H7 (cell line): ENCODE results near the gene FLVCR2. TPM values are rescaled to one million over a fixed set of nuclear protein-coding genes. Genes with fewer than 3 reads are reported as not detected.

Experiments
- DNase-seq: peaks from one replicate; pipeline ENCODE4 v3.0.0; 2012
- H3K27me3 ChIP-seq: 2 replicates; pipeline ENCODE4 v1.6.0; 2011; ENCODE audit warnings: mild to moderate bottlenecking, low read length; ENCODE audit not compliant: control insufficient read depth, insufficient read depth
- H3K36me3 ChIP-seq: replicated peaks from 2 replicates; pipeline ENCODE4 v1.5.1; 2011; ENCODE audit warnings: low read length; ENCODE audit not compliant: control insufficient read depth, insufficient read depth
- H3K4me3 ChIP-seq: 2 replicates; pipeline ENCODE4 v1.5.1; 2011; ENCODE audit warnings: low read depth, mild to moderate bottlenecking, control low read depth, low read length, moderate library complexity; ENCODE audit not compliant: insufficient read depth
- total RNA-seq: library from RNA; depleted of rRNA; stranded (reverse); fragments of >200 nt; shearing (Covaris generic); gene quantifications from 2 replicates; pipeline ENCODE4 v1.2.3, GENCODE V29; 2014

Gene FLVCR2
- total RNA-seq, 1 experiment from 2014 or later, result 2.7 TPM

GRCh38 chr14:75615200-75615599, 36.8 kb downstream of the FLVCR2 start:
- Histone ChIP-seq H3K4me3 (no peak overlapping the region), H3K27me3 (no peaks in the 10 kb centered on the region), H3K36me3 (no peaks in the 10 kb centered on the region)
- DNase-seq, result no peak

DNA sequence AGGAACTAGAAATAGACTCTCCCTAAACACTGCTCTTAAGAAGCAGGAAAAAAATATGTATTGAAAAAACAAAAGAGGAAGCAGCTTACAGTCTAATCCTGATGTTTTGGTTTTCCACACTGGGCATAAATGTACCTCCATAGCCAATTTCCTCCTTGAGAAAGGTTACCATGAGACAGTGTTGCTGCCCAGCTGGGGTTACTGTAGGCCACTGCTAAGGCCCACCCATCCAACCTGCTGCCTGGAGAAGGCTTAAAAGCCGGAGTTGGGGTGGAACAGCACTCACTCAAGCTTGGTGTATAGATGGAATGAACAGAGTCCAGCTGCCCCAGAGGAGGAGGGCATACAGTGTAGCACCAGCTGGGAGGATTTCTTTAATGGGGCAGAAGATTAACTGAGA, 41.1 kb downstream of the FLVCR2 start:
- Histone ChIP-seq H3K4me3 (no peak overlapping the region), H3K36me3 (no peaks in the 10 kb centered on the region), H3K27me3 (no peaks in the 10 kb centered on the region)
- no peak for DNase-seq

DNA sequence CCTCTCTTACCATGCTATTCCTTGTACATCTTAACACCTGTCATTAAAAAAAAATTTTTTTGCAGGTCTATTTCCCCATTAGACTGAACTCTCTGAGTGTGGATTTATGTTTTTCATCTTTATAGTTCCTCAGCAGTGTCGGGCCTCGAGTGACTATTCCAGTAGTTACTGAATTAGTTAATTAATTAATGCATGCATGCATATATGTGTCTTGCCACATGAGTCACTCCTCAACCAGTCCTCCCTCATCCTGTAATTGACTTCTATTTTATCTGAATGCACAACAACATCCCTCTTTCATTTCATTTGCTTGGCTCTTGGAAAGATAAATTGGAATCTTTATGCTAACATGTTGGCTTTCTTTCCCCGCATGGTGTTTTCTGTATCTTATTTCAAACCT, 46.6 kb downstream of the FLVCR2 start:
- Histone ChIP-seq H3K4me3 (no peak overlapping the region), H3K36me3 (no peaks in the 10 kb centered on the region), H3K27me3 (no peaks in the 10 kb centered on the region)
- DNase-seq, result no peak

- Histone ChIP-seq H3K27me3 (no peaks in the 10 kb centered on the region), H3K4me3 (no peak overlapping the region), H3K36me3 (no peaks in the 10 kb centered on the region)
- DNase-seq, result no peak
Observed at GRCh38 chr14:75626396-75626795, 48.0 kb downstream of the FLVCR2 start.

DNA sequence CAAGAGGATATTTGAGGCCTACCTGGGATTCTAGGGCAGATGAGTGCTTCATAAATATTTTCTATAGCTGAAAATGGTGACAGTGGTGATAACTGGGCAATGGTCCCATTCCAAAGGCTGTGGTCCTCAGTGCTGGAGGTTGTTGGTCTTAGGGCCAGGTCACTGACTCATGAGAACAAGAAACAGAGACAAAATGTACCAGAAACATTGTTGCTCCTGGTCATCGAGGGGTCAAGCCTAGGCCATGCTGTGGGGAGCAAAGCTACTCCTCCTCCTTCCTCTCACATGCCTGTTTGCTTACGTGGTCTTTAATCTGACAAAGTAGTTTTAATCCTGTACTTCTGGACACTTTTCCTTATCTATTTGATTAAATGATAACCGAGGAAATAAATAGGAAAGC, 48.4 kb downstream of the FLVCR2 start:
- no peak for DNase-seq
- no peak overlapping the region for H3K4me3 ChIP-seq
- no peaks in the 10 kb centered on the region for H3K36me3 ChIP-seq
- no peaks in the 10 kb centered on the region for H3K27me3 ChIP-seq

- no peaks in the 10 kb centered on the region for H3K36me3 ChIP-seq
- DNase-seq, result no peak
Observed at GRCh38 chr14:75627406-75627805, 49.0 kb downstream of the FLVCR2 start.

DNA sequence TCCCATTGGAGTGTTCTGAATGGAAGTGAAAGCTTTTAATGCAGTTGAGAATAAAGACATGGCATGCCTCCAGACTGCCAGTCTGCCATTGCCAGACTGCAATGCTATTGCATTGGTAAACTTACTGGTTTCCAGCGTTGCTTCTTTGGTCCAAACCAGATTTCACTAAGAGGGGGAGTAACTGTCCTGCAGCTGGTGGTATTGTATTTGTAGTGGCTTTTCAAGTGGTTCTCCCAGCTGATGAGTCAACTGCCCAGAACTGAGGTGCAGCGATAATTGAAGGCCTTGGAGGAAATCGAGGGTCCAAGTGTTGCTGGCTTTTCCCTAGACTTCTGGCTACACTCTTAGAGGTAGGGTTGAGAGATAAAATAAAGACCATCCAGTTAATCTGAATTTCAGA, 50.4 kb downstream of the FLVCR2 start:
- no peak for DNase-seq
- Histone ChIP-seq H3K4me3 (no peak overlapping the region), H3K36me3 (no peaks in the 10 kb centered on the region), H3K27me3 (no peaks in the 10 kb centered on the region)

More at GRCh38 chr14:75627406-75627805, 49.0 kb downstream of the FLVCR2 start:
- Histone ChIP-seq H3K27me3 (no peaks in the 10 kb centered on the region), H3K4me3 (no peak overlapping the region)

GRCh38 chr14:75630695-75631452, 52.5 kb downstream of the FLVCR2 start:
- no peaks in the 10 kb centered on the region; the same call in 1 of the 2 replicates for H3K36me3 ChIP-seq
- H3K4me3 ChIP-seq, result no peak overlapping the region
- H3K27me3 ChIP-seq, result no peaks in the 10 kb centered on the region
- DNase-seq, result peak; percentile 63

- Histone ChIP-seq H3K36me3 (no peaks in the 10 kb centered on the region; the same call in 1 of the 2 replicates), H3K4me3 (no peak overlapping the region), H3K27me3 (no peaks in the 10 kb centered on the region)
- DNase-seq, result peak; percentile 42
Observed at GRCh38 chr14:75631453-75631831, 53.0 kb downstream of the FLVCR2 start.

GRCh38 chr14:75634848-75635247, 56.4 kb downstream of the FLVCR2 start:
- DNase-seq, result no peak
- no peaks in the 10 kb centered on the region; the same call in 1 of the 2 replicates for H3K36me3 ChIP-seq
- no peak overlapping the region for H3K4me3 ChIP-seq
- no peaks in the 10 kb centered on the region for H3K27me3 ChIP-seq

DNA sequence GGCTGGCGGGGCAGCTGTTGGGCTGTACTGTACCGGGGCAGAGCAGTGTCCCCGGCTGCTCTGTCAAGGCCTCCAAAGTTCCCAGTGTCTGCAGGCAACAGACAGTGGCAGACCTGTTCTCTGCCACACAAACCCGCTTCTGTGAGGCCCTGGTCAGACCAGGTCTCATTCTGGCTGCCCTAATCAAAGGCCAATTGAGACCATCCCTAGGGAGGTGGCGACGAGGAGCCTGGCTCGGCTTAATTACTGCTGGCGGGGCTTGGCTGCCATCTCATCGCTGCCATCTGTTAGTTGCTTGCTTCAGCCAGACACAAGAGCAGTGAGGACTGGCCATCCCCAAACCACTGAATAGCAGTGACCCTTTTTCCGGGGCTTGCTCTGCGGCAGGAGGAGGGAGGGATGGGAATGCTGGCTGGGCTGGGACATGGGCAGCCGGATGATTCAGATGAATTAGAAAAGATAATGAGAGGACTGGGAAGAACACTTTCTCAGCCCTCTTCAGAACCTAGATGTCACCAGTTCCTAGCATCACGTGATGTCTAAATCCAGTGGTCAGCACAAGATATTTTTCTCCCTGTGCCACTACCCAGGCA, 57.8 kb downstream of the FLVCR2 start:
- Histone ChIP-seq H3K4me3 (no peak overlapping the region), H3K36me3 (no peaks in the 10 kb centered on the region; the same call in none of the 2 replicates), H3K27me3 (no peaks in the 10 kb centered on the region)
- no peak for DNase-seq

DNA sequence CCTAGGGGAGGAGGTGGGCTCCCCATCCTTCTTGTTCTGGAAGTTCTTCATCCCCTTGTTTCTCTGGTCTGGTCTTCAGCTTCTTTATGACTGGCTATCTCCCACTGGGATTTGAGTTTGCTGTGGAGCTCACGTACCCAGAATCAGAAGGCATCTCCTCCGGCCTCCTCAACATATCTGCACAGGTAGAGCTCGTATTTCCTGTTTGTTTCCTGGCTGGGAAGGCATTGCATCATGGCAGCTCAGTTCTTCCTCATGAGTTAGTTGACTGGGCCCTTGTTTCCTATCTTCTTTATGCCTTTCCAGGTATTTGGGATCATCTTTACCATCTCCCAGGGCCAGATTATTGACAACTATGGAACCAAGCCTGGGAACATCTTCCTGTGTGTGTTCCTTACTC, 62.5 kb downstream of the FLVCR2 start:
- Histone ChIP-seq H3K4me3 (no peak overlapping the region), H3K27me3 (no peaks in the 10 kb centered on the region), H3K36me3 (no peaks in the 10 kb centered on the region; the same call in none of the 2 replicates)
- no peak for DNase-seq

DNA sequence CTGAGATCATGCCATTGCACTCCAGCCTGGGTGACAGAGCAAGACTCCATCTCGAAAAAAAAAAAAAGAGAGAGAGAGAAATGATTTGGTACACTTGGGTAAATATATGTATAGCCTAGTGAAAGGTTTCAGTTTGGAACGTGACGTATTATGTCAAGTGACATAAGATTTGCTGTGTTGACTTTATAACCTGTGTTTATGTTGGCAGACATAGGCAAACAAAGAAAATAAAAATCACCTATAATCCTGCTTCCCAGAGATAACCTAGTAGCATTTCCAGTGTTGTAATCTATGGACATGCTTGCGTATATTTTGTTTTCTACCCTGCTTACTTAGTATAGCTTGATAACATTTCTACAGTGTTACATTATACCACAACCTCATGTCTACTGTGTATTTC, 65.6 kb downstream of the FLVCR2 start:
- H3K27me3 ChIP-seq, result no peaks in the 10 kb centered on the region
- peaks cover 2% of the 10 kb centered on the region for H3K36me3 ChIP-seq
- no peak for DNase-seq
- H3K4me3 ChIP-seq, result no peak overlapping the region

- Histone ChIP-seq H3K27me3 (no peaks in the 10 kb centered on the region), H3K36me3 (peaks cover 9% of the 10 kb centered on the region), H3K4me3 (no peak overlapping the region)
- no peak for DNase-seq
Observed at GRCh38 chr14:75645056-75645455, 66.6 kb downstream of the FLVCR2 start.

DNA sequence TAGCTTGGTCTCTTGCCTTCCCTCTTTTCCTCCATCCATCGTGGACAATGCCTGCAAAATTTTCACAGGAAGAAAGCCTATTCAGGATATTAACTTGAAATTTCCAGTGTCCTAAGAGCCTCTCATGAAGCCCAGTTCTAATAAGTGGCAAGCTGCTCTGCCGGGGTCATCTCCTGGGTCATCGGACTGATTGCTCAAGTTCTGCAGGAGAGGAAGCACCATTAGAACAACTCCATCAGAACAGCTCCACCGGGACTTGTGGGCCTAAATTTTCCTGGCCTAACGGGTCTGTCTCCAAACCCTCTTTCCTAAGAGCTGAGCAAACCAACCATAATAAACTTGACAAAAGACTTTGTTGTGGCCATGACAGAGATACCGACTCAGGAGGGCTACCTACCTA, 68.3 kb downstream of the FLVCR2 start:
- no peak for DNase-seq
- H3K27me3 ChIP-seq, result no peaks in the 10 kb centered on the region
- H3K4me3 ChIP-seq, result no peak overlapping the region
- peaks cover 21% of the 10 kb centered on the region for H3K36me3 ChIP-seq
